GM12878 (cell line): ENCODE measurements around the gene NUDT12.

Source experiments
- HDAC6 ChIP-seq: fragments of 200-600 bp; sonication (generic); IDR thresholded peaks from one replicate; pipeline ENCODE4 v1.8.0; 2017; ENCODE audit warnings: antibody characterized with exemption; ENCODE audit not compliant: unreplicated experiment
- POLR2AphosphoS2 ChIP-seq: IDR thresholded peaks from 2 replicates; pipeline ENCODE4 v1.6.1; 2011; ENCODE audit warnings: low read depth, mild to moderate bottlenecking, low read length, improper control_type of control experiment, moderate library complexity
- TAF1 ChIP-seq: IDR thresholded peaks from 2 replicates; pipeline ENCODE4 v1.6.1; 2011; ENCODE audit warnings: mild to moderate bottlenecking, low read depth, low read length, borderline replicate concordance
- TF ChIP-seq, protein P1 (sequence below), 3 experiments: IDR thresholded peaks in 2 of 3; conservative IDR thresholded peaks in 1 of 3; 2 replicates each; pipeline ENCODE4 v1.5.1; 2011; ENCODE audit warnings: low read depth in 3 of 3, low read length in 3 of 3, mild to moderate bottlenecking in 3 of 3, control low read depth in 2 of 3, moderate library complexity in 2 of 3, inconsistent platforms in 1 of 3, mixed read lengths in 1 of 3; ENCODE audit not compliant: control insufficient read depth in 2 of 3, insufficient read depth in 1 of 3; ENCODE audit errors: extremely low read depth in 1 of 3

DNA sequence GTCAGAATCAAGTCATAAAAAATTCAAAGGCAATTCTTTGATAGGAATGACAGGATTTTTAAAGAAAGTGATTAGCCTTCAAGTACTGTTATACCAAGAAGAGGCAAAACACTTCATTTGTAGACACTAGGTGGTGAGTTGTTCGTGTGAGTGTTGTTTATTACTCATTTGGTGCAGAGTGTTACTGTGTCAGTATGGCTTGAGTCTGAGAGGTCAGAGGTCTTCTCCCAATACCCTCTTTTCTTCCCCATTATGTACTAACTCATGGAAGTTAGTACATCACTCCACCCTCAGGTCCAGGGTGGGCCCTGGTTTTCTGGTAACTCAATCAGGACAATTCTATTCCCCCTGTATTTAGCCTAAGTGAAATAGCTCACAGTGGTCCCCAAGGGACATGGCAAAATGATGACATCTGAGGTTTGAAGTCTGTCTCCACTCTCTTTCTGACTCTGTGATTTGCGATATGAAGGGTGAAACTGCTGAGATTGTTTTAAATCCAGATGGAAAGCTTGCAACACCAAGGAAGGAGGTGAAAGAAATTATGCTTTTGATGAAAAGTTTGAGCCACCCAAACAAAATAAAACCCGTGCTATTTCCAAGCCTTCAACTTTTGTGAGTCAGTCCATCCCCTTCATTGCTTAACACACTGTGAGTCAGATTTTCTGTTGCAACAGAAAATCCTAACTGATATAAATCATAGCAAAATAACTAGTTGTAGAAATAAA, 56.8 kb downstream of the NUDT12 start:
- TF ChIP-seq, protein P1, sequence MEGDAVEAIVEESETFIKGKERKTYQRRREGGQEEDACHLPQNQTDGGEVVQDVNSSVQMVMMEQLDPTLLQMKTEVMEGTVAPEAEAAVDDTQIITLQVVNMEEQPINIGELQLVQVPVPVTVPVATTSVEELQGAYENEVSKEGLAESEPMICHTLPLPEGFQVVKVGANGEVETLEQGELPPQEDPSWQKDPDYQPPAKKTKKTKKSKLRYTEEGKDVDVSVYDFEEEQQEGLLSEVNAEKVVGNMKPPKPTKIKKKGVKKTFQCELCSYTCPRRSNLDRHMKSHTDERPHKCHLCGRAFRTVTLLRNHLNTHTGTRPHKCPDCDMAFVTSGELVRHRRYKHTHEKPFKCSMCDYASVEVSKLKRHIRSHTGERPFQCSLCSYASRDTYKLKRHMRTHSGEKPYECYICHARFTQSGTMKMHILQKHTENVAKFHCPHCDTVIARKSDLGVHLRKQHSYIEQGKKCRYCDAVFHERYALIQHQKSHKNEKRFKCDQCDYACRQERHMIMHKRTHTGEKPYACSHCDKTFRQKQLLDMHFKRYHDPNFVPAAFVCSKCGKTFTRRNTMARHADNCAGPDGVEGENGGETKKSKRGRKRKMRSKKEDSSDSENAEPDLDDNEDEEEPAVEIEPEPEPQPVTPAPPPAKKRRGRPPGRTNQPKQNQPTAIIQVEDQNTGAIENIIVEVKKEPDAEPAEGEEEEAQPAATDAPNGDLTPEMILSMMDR (IDR thresholded peaks at IDR 0.05 in 2 of 3, conservative IDR thresholded peaks at IDR 0.05 in 1 of 3; ENCODE audit: control insufficient read depth in 2 of 3, extremely low read depth in 1 of 3, insufficient read depth in 1 of 3, low read depth in 3 of 3, low read length in 3 of 3) = no peak
- TF ChIP-seq TAF1 (no peak), HDAC6 (no peak), POLR2AphosphoS2 (no peak)
